Osteocyte (in vitro differentiated cells): Measurements from ENCODE around the gene NCAPD2. TPM values are rescaled to one million over a fixed set of nuclear protein-coding genes. Genes with fewer than 3 reads are reported as not detected.

Source experiments
- DNase-seq: peaks from one replicate; pipeline ENCODE4 v3.0.0; 2021; ENCODE audit warnings: mixed read lengths; ENCODE audit not compliant: unreplicated experiment; ENCODE audit errors: extremely low spot score
- H3K27ac Mint-ChIP-seq: one replicate; pipeline ENCODE4 v1.8.0; 2021; ENCODE audit warnings: mild to moderate bottlenecking, mixed read lengths; ENCODE audit not compliant: unreplicated experiment
- H3K27me3 Mint-ChIP-seq: one replicate; pipeline ENCODE4 v1.8.0; 2021; ENCODE audit warnings: mixed read lengths; ENCODE audit not compliant: unreplicated experiment
- H3K36me3 Mint-ChIP-seq: one replicate; pipeline ENCODE4 v1.8.0; 2021; ENCODE audit warnings: mixed read lengths; ENCODE audit not compliant: unreplicated experiment
- H3K4me1 Mint-ChIP-seq: one replicate; pipeline ENCODE4 v1.8.0; 2021; ENCODE audit warnings: mixed read lengths; ENCODE audit not compliant: unreplicated experiment
- H3K4me3 Mint-ChIP-seq: one replicate; pipeline ENCODE4 v1.8.0; 2021; ENCODE audit warnings: mild to moderate bottlenecking, moderate library complexity, mixed read lengths; ENCODE audit not compliant: unreplicated experiment
- H3K9me3 Mint-ChIP-seq: one replicate; pipeline ENCODE4 v1.8.0; 2021; ENCODE audit warnings: mixed read lengths; ENCODE audit not compliant: unreplicated experiment
- CTCF ChIP-seq: fragments of 200-600 bp; sonication (generic); IDR thresholded peaks from 2 replicates; pipeline ENCODE4 v1.5.0; 2021; ENCODE audit warnings: antibody characterized with exemption, mild to moderate bottlenecking, moderate library complexity
- long read RNA-seq: library from polyadenylated mRNA; unstranded; transcript quantifications from one replicate; pipeline ENCODE4 v2.0.0, GENCODE V29; 2021
- total RNA-seq: library from RNA; stranded (reverse); gene quantifications from 2 replicates; pipeline ENCODE4 v1.2.1, GENCODE V29; 2021

Gene NCAPD2
- total RNA-seq: 36.4 and 36.9 TPM in 2 replicates
- long read RNA-seq, full-length matches to known transcripts: 34 of 74 reads
- long read RNA-seq, partial matches to known transcripts: 28 of 74 reads
- long read RNA-seq, other reads (novel, unspliced or antisense): 12 of 74 reads

GRCh38 chr12:6493497-6494257 lies at the start of gene NCAPD2:
NCAPD2 (plus strand) TSS chr12:6494102; CDS start chr12:6495099, 997 bp downstream.
- Mint-ChIP-seq H3K4me3 (peak within 1 kb of the TSS; percentile 95), H3K4me1 (peaks cover 24% of the 10 kb centered on the region), H3K9me3 (no peaks in the 10 kb centered on the region), H3K27ac (peak within 1 kb of the TSS; percentile 95), H3K27me3 (no peaks in the 10 kb centered on the region), H3K36me3 (peaks cover 3% of the 10 kb centered on the region)
- TF ChIP-seq CTCF: peak; percentile 28
- DNase-seq: peak; percentile 98

- H3K9me3 Mint-ChIP-seq: no peaks in the 10 kb centered on the region
- H3K27ac Mint-ChIP-seq: no peak within 1 kb of the TSS
Measured at GRCh38 chr12:6444704-6445688, 48.9 kb upstream of the NCAPD2 start, which contains the start of gene CD27. CD27 (plus strand) TSS chr12:6444955; CDS start chr12:6445096, 141 bp downstream.

GRCh38 chr12:6450091-6450868 lies 43.6 kb upstream of the NCAPD2 start:
- Mint-ChIP-seq H3K4me1 (peaks cover 29% of the 10 kb centered on the region), H3K27me3 (no peaks in the 10 kb centered on the region), H3K36me3 (peaks cover 9% of the 10 kb centered on the region), H3K27ac (peak overlapping the region; percentile 99), H3K4me3 (peak overlapping the region; percentile 85), H3K9me3 (no peaks in the 10 kb centered on the region)
- TF ChIP-seq CTCF: no peak
- no peak for DNase-seq

More at GRCh38 chr12:6444704-6445688, 48.9 kb upstream of the NCAPD2 start, which contains the start of gene CD27:
- H3K27me3 Mint-ChIP-seq: no peaks in the 10 kb centered on the region
- H3K4me1 Mint-ChIP-seq: no peaks in the 10 kb centered on the region
- H3K4me3 Mint-ChIP-seq: no peak within 1 kb of the TSS
- TF ChIP-seq CTCF: no peak
- peaks cover 6% of the 10 kb centered on the region for H3K36me3 Mint-ChIP-seq
- no peak for DNase-seq

- H3K27me3 Mint-ChIP-seq: no peaks in the 10 kb centered on the region
- H3K4me3 Mint-ChIP-seq: peak overlapping the region; percentile 85
- peaks cover 29% of the 10 kb centered on the region for H3K4me1 Mint-ChIP-seq
- H3K27ac Mint-ChIP-seq: peak overlapping the region; percentile 99
- DNase-seq: no peak
- no peak for TF ChIP-seq CTCF
- H3K9me3 Mint-ChIP-seq: no peaks in the 10 kb centered on the region
- H3K36me3 Mint-ChIP-seq: peaks cover 9% of the 10 kb centered on the region
Measured at GRCh38 chr12:6450869-6451347, 43.0 kb upstream of the NCAPD2 start.
